ENCODE data around the gene ADGRV1.
"Not testable (repeated sequence)": the region's sequence is repeated elsewhere in the genome, so short reads cannot be mapped to it uniquely, and the experiment has no call there.

Gene ADGRV1

GRCh38 chr5:90934738-90935137 lies 376.1 kb downstream of the ADGRV1 start:
- no peak for DNase-seq (ENCODE audit: low read depth in 4 of 4, low spot score in 1 of 4)

- DNase-seq (ENCODE audit: low read depth in 4 of 4, low spot score in 1 of 4), result no peak
These were observed 380.6 kb downstream of the ADGRV1 start for GRCh38 chr5:90939211-90939610.

GRCh38 chr5:90940227-90940995 lies 381.8 kb downstream of the ADGRV1 start:
- DNase-seq (ENCODE audit: low read depth in 4 of 4, low spot score in 1 of 4), result peak in 2 of 4 experiments; percentile 7

GRCh38 chr5:90941002-90941720 lies 382.6 kb downstream of the ADGRV1 start:
- DNase-seq (ENCODE audit: low read depth in 4 of 4, low spot score in 1 of 4), result no peak

- no peak for DNase-seq (ENCODE audit: low read depth in 4 of 4, low spot score in 1 of 4)
These were observed 385.5 kb downstream of the ADGRV1 start for GRCh38 chr5:90944116-90944515.

- DNase-seq (ENCODE audit: low read depth in 4 of 4, low spot score in 1 of 4), result no peak
These were observed 389.1 kb downstream of the ADGRV1 start for GRCh38 chr5:90947667-90948066.

- no peak for DNase-seq (ENCODE audit: low read depth in 4 of 4, low spot score in 1 of 4)
These were observed 390.4 kb downstream of the ADGRV1 start for GRCh38 chr5:90948969-90949368.

GRCh38 chr5:90949469-90950358 lies 391.1 kb downstream of the ADGRV1 start:
- DNase-seq (ENCODE audit: low read depth in 4 of 4, low spot score in 1 of 4), result no peak

- no peak for DNase-seq (ENCODE audit: low read depth in 4 of 4, low spot score in 1 of 4)
These were observed 396.5 kb downstream of the ADGRV1 start for GRCh38 chr5:90955001-90955635.

GRCh38 chr5:90956511-90957097 lies 398.0 kb downstream of the ADGRV1 start:
- no peak for DNase-seq (ENCODE audit: low read depth in 4 of 4, low spot score in 1 of 4)

GRCh38 chr5:90957906-90958305 lies 399.3 kb downstream of the ADGRV1 start:
- no peak for DNase-seq (ENCODE audit: low read depth in 4 of 4, low spot score in 1 of 4)

GRCh38 chr5:90959262-90959661 lies 400.7 kb downstream of the ADGRV1 start:
- DNase-seq (ENCODE audit: low read depth in 4 of 4, low spot score in 1 of 4), result no peak

- no peak for DNase-seq (ENCODE audit: low read depth in 4 of 4, low spot score in 1 of 4)
These were observed 403.9 kb downstream of the ADGRV1 start for GRCh38 chr5:90962481-90962880.

- no peak for DNase-seq (ENCODE audit: low read depth in 4 of 4, low spot score in 1 of 4)
These were observed 406.6 kb downstream of the ADGRV1 start for GRCh38 chr5:90965110-90965685.

- no peak for DNase-seq (ENCODE audit: low read depth in 4 of 4, low spot score in 1 of 4)
These were observed 408.8 kb downstream of the ADGRV1 start for GRCh38 chr5:90967443-90967842.

GRCh38 chr5:90967851-90968250 lies 409.3 kb downstream of the ADGRV1 start:
- DNase-seq (ENCODE audit: low read depth in 4 of 4, low spot score in 1 of 4), result no peak

GRCh38 chr5:90968319-90968718 lies 409.7 kb downstream of the ADGRV1 start:
- no peak for DNase-seq (ENCODE audit: low read depth in 4 of 4, low spot score in 1 of 4)

- not testable (repeated sequence) for DNase-seq (ENCODE audit: low read depth in 4 of 4, low spot score in 1 of 4)
These were observed 411.3 kb downstream of the ADGRV1 start for GRCh38 chr5:90969945-90970344.

GRCh38 chr5:90981177-90981576 lies 422.6 kb downstream of the ADGRV1 start:
- DNase-seq (ENCODE audit: low read depth in 4 of 4, low spot score in 1 of 4), result no peak

GRCh38 chr5:90981821-90982220 lies 423.2 kb downstream of the ADGRV1 start:
- DNase-seq (ENCODE audit: low read depth in 4 of 4, low spot score in 1 of 4), result no peak
